GM23248 (cell line): Measurements from ENCODE around the gene PSORS1C1. TPM values are rescaled to one million over a fixed set of nuclear protein-coding genes. Genes with fewer than 3 reads are reported as not detected.

Source experiments
- DNase-seq: peaks from one replicate; pipeline ENCODE4 v3.0.0-alpha.2; 2015
- H2AFZ ChIP-seq: fragments of 200-600 bp; sonication (generic); 2 replicates; pipeline ENCODE4 v1.6.1; 2016; ENCODE audit warnings: antibody characterized with exemption
- H3F3A ChIP-seq: fragments of 200-600 bp; sonication (generic); 2 replicates; pipeline ENCODE4 v1.6.1; 2016; ENCODE audit warnings: mild to moderate bottlenecking, antibody characterized with exemption, mixed run types; ENCODE audit not compliant: insufficient read depth
- H3K27ac ChIP-seq: fragments of 200-600 bp; sonication (generic); 2 replicates; pipeline ENCODE4 v1.5.1; 2016; ENCODE audit warnings: mild to moderate bottlenecking
- H3K27me3 ChIP-seq: fragments of 200-600 bp; sonication (generic); replicated peaks from 2 replicates; pipeline ENCODE4 v1.6.1; 2016; ENCODE audit warnings: mild to moderate bottlenecking; ENCODE audit not compliant: insufficient read depth
- H3K36me3 ChIP-seq: fragments of 200-600 bp; sonication (generic); 2 replicates; pipeline ENCODE4 v1.6.1; 2016; ENCODE audit warnings: low read depth, mild to moderate bottlenecking
- H3K4me1 ChIP-seq: fragments of 200-600 bp; sonication (generic); 2 replicates; pipeline ENCODE4 v1.6.1; 2016; ENCODE audit warnings: mild to moderate bottlenecking; ENCODE audit not compliant: insufficient read depth
- H3K4me2 ChIP-seq: fragments of 200-600 bp; sonication (generic); one replicate; pipeline ENCODE4 v1.6.1; 2016; ENCODE audit warnings: mild to moderate bottlenecking; ENCODE audit not compliant: unreplicated experiment
- H3K4me3 ChIP-seq: fragments of 200-600 bp; sonication (generic); 2 replicates; pipeline ENCODE4 v1.5.1; 2016; ENCODE audit warnings: mild to moderate bottlenecking
- H3K79me2 ChIP-seq: fragments of 200-600 bp; sonication (generic); 2 replicates; pipeline ENCODE4 v1.6.1; 2016; ENCODE audit warnings: mild to moderate bottlenecking; ENCODE audit not compliant: insufficient read depth
- H3K9ac ChIP-seq: fragments of 200-600 bp; sonication (generic); 2 replicates; pipeline ENCODE4 v1.6.1; 2016; ENCODE audit warnings: mild to moderate bottlenecking
- H3K9me2 ChIP-seq: fragments of 200-600 bp; sonication (generic); 2 replicates; pipeline ENCODE4 v1.6.1; 2016; ENCODE audit warnings: mixed run types, mild to moderate bottlenecking, moderate library complexity; ENCODE audit not compliant: insufficient read depth
- H3K9me3 ChIP-seq: fragments of 200-600 bp; sonication (generic); one replicate; pipeline ENCODE4 v1.6.1; 2017; ENCODE audit warnings: low read depth
- H4K20me1 ChIP-seq: fragments of 200-600 bp; sonication (generic); 2 replicates; pipeline ENCODE4 v1.6.0; 2016; ENCODE audit not compliant: insufficient read depth
- EZH2 ChIP-seq: fragments of 200-600 bp; sonication (generic); IDR thresholded peaks from 2 replicates; pipeline ENCODE4 v1.6.1; 2018; ENCODE audit warnings: antibody characterized with exemption, mild to moderate bottlenecking; ENCODE audit not compliant: insufficient read depth, poor library complexity, severe bottlenecking
- EZH2phosphoT487 ChIP-seq: fragments of 200-600 bp; sonication (generic); IDR thresholded peaks from 2 replicates; pipeline ENCODE4 v1.6.1; 2018; ENCODE audit warnings: antibody characterized with exemption, moderate library complexity, mild to moderate bottlenecking, low read depth; ENCODE audit not compliant: insufficient read depth
- WGBS, 2 experiments: methylation state at CpG; one replicate each; pipeline ENCODE4 v1.1.6; 2015 to 2017; ENCODE audit warnings: low lambda C conversion rate in 2 of 2, low coverage in 1 of 2; ENCODE audit errors: missing lambda C conversion rate in 2 of 2; 5-methylcytosine and 5-hydroxymethylcytosine counted together
- in situ Hi-C: fragments of 300-500 bp; cut with MboI; formaldehyde crosslinking; loops from 2 replicates; pipeline ENCODE4 v1.15.0; 2020
- polyA plus RNA-seq: library from polyadenylated mRNA; unstranded; fragments of >200 nt; fragmentation: Nextera tagmentation; extraction: Ambion mirVana; gene quantifications from 2 replicates; pipeline ENCODE4 v1.2.1, GENCODE V29; 2016
- total RNA-seq: library from RNA; depleted of rRNA; stranded (reverse); fragments of >200 nt; shearing (Covaris generic); gene quantifications from 2 replicates; pipeline ENCODE4 v1.2.3, GENCODE V29; 2014

PSORS1C1 gene
- total and polyA plus RNA-seq, 2 experiments from 2014 or later, result 0.22 to 2.6 TPM

- Histone ChIP-seq H2AFZ (no peak overlapping the region), H3K36me3 (no peaks in the 10 kb centered on the region), H3K9me3 (no peaks in the 10 kb centered on the region), H3K79me2 (no peaks in the 10 kb centered on the region), H3K9ac (no peak overlapping the region), H3K9me2 (no peaks in the 10 kb centered on the region), H3K27me3 (no peaks in the 10 kb centered on the region), H4K20me1 (no peaks in the 10 kb centered on the region), H3K4me3 (no peak overlapping the region), H3K4me2 (no peak overlapping the region), H3K27ac (no peak overlapping the region), H3F3A (no peaks in the 10 kb centered on the region), H3K4me1 (peaks cover 4% of the 10 kb centered on the region; the same call in 1 of the 2 replicates)
- 86 to 87% methylated on average over 3 of the region's 3 CpGs for WGBS, 2 experiments
- TF ChIP-seq EZH2, result no peak
- no peak for TF ChIP-seq EZH2phosphoT487
- in situ Hi-C loops, result loop anchor here (25.0 kb wide), 1 partner anchor 359 kb away; the partner anchor contains the start of genes FLOT1 and IER3
- no peak for DNase-seq
Observed at GRCh38 chr6:31096215-31096614, 18.4 kb upstream of the PSORS1C1 start.

DNA sequence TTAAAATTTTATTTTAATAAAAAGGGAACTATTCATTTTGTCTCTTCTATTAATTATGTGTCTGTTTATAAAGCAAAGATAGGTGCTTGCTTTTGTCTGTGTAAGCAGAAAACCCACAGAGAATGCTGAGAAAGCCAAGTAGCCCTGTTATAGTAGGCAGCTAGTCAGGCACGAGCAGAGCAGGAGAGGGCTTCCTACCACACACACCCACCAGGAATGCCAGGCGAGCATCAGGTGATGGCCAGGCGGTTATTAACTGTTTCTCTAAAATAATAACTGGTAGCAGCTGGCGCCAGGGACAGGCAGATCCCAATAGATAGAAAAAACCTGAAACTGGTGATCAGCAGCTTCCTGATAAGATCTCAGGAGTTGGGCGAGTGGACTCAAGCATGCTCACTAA, 17.9 kb upstream of the PSORS1C1 start:
- no peak for TF ChIP-seq EZH2
- TF ChIP-seq EZH2phosphoT487, result no peak

DNA sequence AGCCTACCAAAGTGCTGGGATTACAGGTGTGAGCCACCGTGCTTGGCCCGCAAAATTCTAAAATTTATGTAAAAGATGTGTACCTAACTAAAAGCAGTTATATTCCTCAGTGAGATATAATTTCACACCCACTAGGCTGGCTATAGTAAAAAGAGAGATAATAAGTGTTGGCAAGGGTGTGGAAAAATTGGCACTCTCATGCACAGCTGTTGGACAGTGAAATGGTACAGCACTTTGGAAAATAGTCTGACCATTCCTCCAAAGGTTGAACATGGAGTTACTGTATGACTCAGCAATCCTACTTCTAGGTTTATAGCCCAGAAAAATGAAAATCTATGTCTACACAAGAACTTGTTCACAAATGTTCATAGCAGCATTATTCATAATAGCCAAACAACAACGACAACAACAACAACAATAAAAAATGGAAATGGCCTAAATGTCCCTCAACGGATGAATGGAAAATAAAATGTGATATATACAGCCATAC, 16.1 kb upstream of the PSORS1C1 start:
- Histone ChIP-seq H3F3A (no peaks in the 10 kb centered on the region), H3K4me2 (no peak overlapping the region), H4K20me1 (no peaks in the 10 kb centered on the region), H3K4me3 (no peak overlapping the region), H2AFZ (no peak overlapping the region), H3K27ac (no peak overlapping the region), H3K9ac (no peak overlapping the region), H3K9me3 (no peaks in the 10 kb centered on the region), H3K27me3 (no peaks in the 10 kb centered on the region), H3K9me2 (no peaks in the 10 kb centered on the region), H3K4me1 (peaks cover 4% of the 10 kb centered on the region; the same call in 1 of the 2 replicates), H3K36me3 (no peaks in the 10 kb centered on the region), H3K79me2 (no peaks in the 10 kb centered on the region)
- in situ Hi-C loops, result loop anchor here (25.0 kb wide), 1 partner anchor 361 kb away; the partner anchor contains the start of genes FLOT1 and IER3
- DNase-seq, result no peak
- no peak for TF ChIP-seq EZH2
- TF ChIP-seq EZH2phosphoT487, result no peak
- WGBS, 2 experiments, result 71% methylated on average over 4 of the region's 4 CpGs

More for the DNA sequence above, 17.9 kb upstream of the PSORS1C1 start:
- H3K27me3 ChIP-seq, result no peaks in the 10 kb centered on the region
- in situ Hi-C loops, result loop anchor here (25.0 kb wide), 1 partner anchor 359 kb away; the partner anchor contains the start of genes FLOT1 and IER3
- no peaks in the 10 kb centered on the region for H3K9me3 ChIP-seq
- WGBS, 2 experiments, result 72 to 81% methylated on average over 5 of the region's 5 CpGs
- H3K9ac ChIP-seq, result no peak overlapping the region
- no peaks in the 10 kb centered on the region for H3K36me3 ChIP-seq
- H2AFZ ChIP-seq, result no peak overlapping the region
- H3F3A ChIP-seq, result no peaks in the 10 kb centered on the region
- DNase-seq, result no peak
- H3K4me3 ChIP-seq, result no peak overlapping the region
- no peaks in the 10 kb centered on the region for H4K20me1 ChIP-seq
- H3K27ac ChIP-seq, result no peak overlapping the region
- H3K79me2 ChIP-seq, result no peaks in the 10 kb centered on the region
- no peak overlapping the region for H3K4me2 ChIP-seq
- peaks cover 4% of the 10 kb centered on the region; the same call in 1 of the 2 replicates for H3K4me1 ChIP-seq
- no peaks in the 10 kb centered on the region for H3K9me2 ChIP-seq

DNA sequence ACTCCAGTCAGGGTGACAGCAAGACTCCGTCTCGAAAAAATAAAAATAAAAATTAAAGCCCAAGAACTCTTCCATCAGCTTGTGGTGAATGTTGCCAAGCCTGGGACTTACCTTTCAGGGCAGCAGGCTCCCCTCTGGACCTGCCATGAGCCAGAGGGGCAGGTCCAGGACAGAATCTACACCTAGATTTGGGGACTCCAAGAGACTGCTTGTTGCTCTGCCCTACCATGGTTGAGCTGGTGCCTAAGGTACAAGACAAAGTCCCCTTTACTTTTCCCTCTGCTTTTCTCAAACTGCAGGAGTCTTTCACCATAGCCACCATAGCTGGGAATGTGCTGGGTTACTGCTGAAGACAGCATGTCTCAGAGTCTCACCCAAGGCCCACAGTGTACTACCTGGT, 11.5 kb upstream of the PSORS1C1 start:
- H3F3A ChIP-seq, result no peaks in the 10 kb centered on the region
- no peak overlapping the region for H3K27ac ChIP-seq
- no peak overlapping the region for H3K4me2 ChIP-seq
- no peaks in the 10 kb centered on the region for H4K20me1 ChIP-seq
- no peak overlapping the region for H3K4me3 ChIP-seq
- in situ Hi-C loops, result no loop called here
- H3K9me3 ChIP-seq, result no peaks in the 10 kb centered on the region
- no peaks in the 10 kb centered on the region for H3K79me2 ChIP-seq
- H2AFZ ChIP-seq, result no peak overlapping the region
- no peaks in the 10 kb centered on the region for H3K36me3 ChIP-seq
- 82 to 95% methylated on average over 2 of the region's 2 CpGs for whole genome bisulfite sequencing, 2 experiments
- no peak overlapping the region for H3K9ac ChIP-seq
- DNase-seq, result no peak
- no peaks in the 10 kb centered on the region for H3K27me3 ChIP-seq
- TF ChIP-seq EZH2phosphoT487, result no peak
- TF ChIP-seq EZH2, result no peak
- H3K4me1 ChIP-seq, result no peaks in the 10 kb centered on the region
- no peaks in the 10 kb centered on the region for H3K9me2 ChIP-seq
